Measurements from ENCODE around the gene DAZL.

The DAZL gene

DNA sequence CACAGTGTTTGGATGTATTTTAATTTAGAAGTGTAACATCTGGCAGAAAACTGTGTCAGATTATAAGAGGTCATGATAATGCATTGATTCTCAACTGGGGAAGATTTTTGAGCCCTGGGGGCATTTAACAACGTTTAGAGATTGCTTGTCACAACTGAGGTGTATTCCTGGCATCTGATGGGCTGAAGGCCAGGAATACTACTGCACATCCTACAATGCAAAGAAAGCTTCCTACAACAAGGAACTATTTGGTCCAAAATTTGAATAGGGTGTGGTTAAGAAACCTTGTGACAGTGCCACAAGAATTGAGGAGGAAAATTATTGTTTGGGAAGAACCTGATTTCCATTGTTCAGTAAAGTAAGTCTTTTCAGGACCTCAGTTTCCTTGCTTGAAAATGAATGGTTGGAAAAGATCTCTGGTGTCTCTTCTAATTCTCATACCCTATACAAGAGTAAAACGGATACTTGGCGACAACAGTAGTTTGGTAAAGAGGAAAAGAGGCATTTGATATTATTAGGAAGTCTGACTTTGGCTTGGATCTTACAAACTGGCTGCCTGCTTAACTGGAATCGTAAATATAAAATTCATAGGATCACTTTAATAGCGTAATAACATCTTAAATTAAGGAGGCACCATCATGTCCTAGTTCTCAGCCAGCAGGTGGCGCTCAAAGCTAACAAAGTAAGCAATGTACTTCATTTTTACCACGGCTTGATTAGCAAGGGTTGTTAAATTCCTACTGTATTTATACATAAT is 4.3 kb downstream of the DAZL start:
- H3K27ac ChIP-seq (ENCODE audit: low read length), result no peak overlapping the region
- TF ChIP-seq CTCF (IDR thresholded peaks at IDR 0.05; ENCODE audit: borderline replicate concordance, extremely low read depth, low read length, poor library complexity, severe bottlenecking) (peak; percentile 87), EZH2 (IDR thresholded peaks at IDR 0.05; ENCODE audit: borderline replicate concordance, low read depth, low read length, severe bottlenecking) (no peak)
- no peaks in the 10 kb centered on the region for H3K27me3 ChIP-seq (ENCODE audit: insufficient read depth, low read length, poor library complexity)
- no peaks in the 10 kb centered on the region for H3K9me3 ChIP-seq (ENCODE audit: insufficient read depth, low read length, severe bottlenecking)
- H3K4me3 ChIP-seq (ENCODE audit: low read depth in 1 of 2, low read length in 2 of 2), result no peak overlapping the region
- no peaks in the 10 kb centered on the region for H3K79me2 ChIP-seq (ENCODE audit: insufficient read depth, low read length)
- H2AFZ ChIP-seq (ENCODE audit: low read depth, low read length), result no peak overlapping the region
- H3K9ac ChIP-seq (ENCODE audit: low read depth, low read length), result no peak overlapping the region
- ATAC-seq (ENCODE audit: insufficient read depth, low read depth) (peak; percentile 82), DNase-seq (peak; percentile 77)
- no peaks in the 10 kb centered on the region for H3K36me3 ChIP-seq (ENCODE audit: insufficient read depth, low read length)
- H3K4me1 ChIP-seq (ENCODE audit: insufficient read depth, low read length), result peaks cover 19% of the 10 kb centered on the region
- no peaks in the 10 kb centered on the region for H4K20me1 ChIP-seq (ENCODE audit: insufficient read depth, low read length)
- no peak overlapping the region for H3K4me2 ChIP-seq (ENCODE audit: insufficient read depth, low read length)

- Histone ChIP-seq H3K27ac (ENCODE audit: low read length) (no peak overlapping the region), H2AFZ (ENCODE audit: low read depth, low read length) (no peak overlapping the region), H3K9ac (ENCODE audit: low read depth, low read length) (no peak overlapping the region), H3K4me2 (ENCODE audit: insufficient read depth, low read length) (peak overlapping the region; percentile 8; the same call in 1 of the 2 replicates), H3K79me2 (ENCODE audit: insufficient read depth, low read length) (no peaks in the 10 kb centered on the region), H3K9me3 (ENCODE audit: insufficient read depth, low read length, severe bottlenecking) (no peaks in the 10 kb centered on the region), H3K4me3 (ENCODE audit: low read depth in 1 of 2, low read length in 2 of 2) (no peak overlapping the region), H3K27me3 (ENCODE audit: insufficient read depth, low read length, poor library complexity) (no peaks in the 10 kb centered on the region), H3K36me3 (ENCODE audit: insufficient read depth, low read length) (no peaks in the 10 kb centered on the region), H4K20me1 (ENCODE audit: insufficient read depth, low read length) (no peaks in the 10 kb centered on the region), H3K4me1 (ENCODE audit: insufficient read depth, low read length) (peaks cover 19% of the 10 kb centered on the region)
- TF ChIP-seq EZH2 (IDR thresholded peaks at IDR 0.05; ENCODE audit: borderline replicate concordance, low read depth, low read length, severe bottlenecking) (no peak), CTCF (IDR thresholded peaks at IDR 0.05; ENCODE audit: borderline replicate concordance, extremely low read depth, low read length, poor library complexity, severe bottlenecking) (no peak)
- ATAC-seq (ENCODE audit: insufficient read depth, low read depth) (peak; percentile 48; the same call in 1 of the 3 replicates), DNase-seq (peak; percentile 19)
These were observed 5.5 kb downstream of the DAZL start for GRCh38 chr3:16599694-16600093.

GRCh38 chr3:16596352-16597032 is 8.7 kb downstream of the DAZL start:
- DNase-seq (no peak), ATAC-seq (ENCODE audit: insufficient read depth, low read depth) (no peak)
- Histone ChIP-seq H3K9ac (ENCODE audit: low read depth, low read length) (no peak overlapping the region), H3K27me3 (ENCODE audit: insufficient read depth, low read length, poor library complexity) (no peaks in the 10 kb centered on the region), H3K27ac (ENCODE audit: low read length) (no peak overlapping the region), H3K79me2 (ENCODE audit: insufficient read depth, low read length) (no peaks in the 10 kb centered on the region), H4K20me1 (ENCODE audit: insufficient read depth, low read length) (no peaks in the 10 kb centered on the region), H3K36me3 (ENCODE audit: insufficient read depth, low read length) (no peaks in the 10 kb centered on the region), H3K4me1 (ENCODE audit: insufficient read depth, low read length) (peaks cover 19% of the 10 kb centered on the region), H3K4me3 (ENCODE audit: low read depth in 1 of 2, low read length in 2 of 2) (no peak overlapping the region), H2AFZ (ENCODE audit: low read depth, low read length) (no peak overlapping the region), H3K9me3 (ENCODE audit: insufficient read depth, low read length, severe bottlenecking) (no peaks in the 10 kb centered on the region), H3K4me2 (ENCODE audit: insufficient read depth, low read length) (no peak overlapping the region)
- TF ChIP-seq CTCF (IDR thresholded peaks at IDR 0.05; ENCODE audit: borderline replicate concordance, extremely low read depth, low read length, poor library complexity, severe bottlenecking) (no peak), EZH2 (IDR thresholded peaks at IDR 0.05; ENCODE audit: borderline replicate concordance, low read depth, low read length, severe bottlenecking) (no peak)
